Activated T-helper 1 cell treated with anti-CD3 and anti-CD28 coated beads, Interleukin-12 subunit alpha, Interleukin-12 subunit beta, Interleukin-2, Interleukin-4 antibody, amounts not matched to agents 30 ng/mL and 10 ng/mL and 1 ng/mL, durations not matched to agents 14 hours and 24 hours and 36 hours (primary cell): ENCODE data around the gene TTBK2. TPM values are rescaled to one million over a fixed set of nuclear protein-coding genes. Genes with fewer than 3 reads are reported as not detected.
"Not testable (repeated sequence)": the region's sequence is repeated elsewhere in the genome, so short reads cannot be mapped to it uniquely, and the experiment has no call there.

ENCODE experiments used
- DNase-seq: peaks from one replicate; pipeline ENCODE4 v3.0.0; 2021; ENCODE audit warnings: low spot score
- H3K27ac Mint-ChIP-seq: one replicate; pipeline ENCODE4 v1.8.0; 2021; ENCODE audit warnings: mild to moderate bottlenecking, mixed read lengths
- H3K27me3 Mint-ChIP-seq: one replicate; pipeline ENCODE4 v1.8.0; 2022; ENCODE audit warnings: mild to moderate bottlenecking, moderate library complexity, mixed read lengths; ENCODE audit not compliant: insufficient read depth
- H3K36me3 Mint-ChIP-seq: one replicate; pipeline ENCODE4 v1.8.0; 2021; ENCODE audit warnings: low read depth, mixed read lengths
- H3K4me1 Mint-ChIP-seq: one replicate; pipeline ENCODE4 v1.8.0; 2021; ENCODE audit warnings: low read depth, mixed read lengths
- H3K4me3 Mint-ChIP-seq: one replicate; pipeline ENCODE4 v1.8.0; 2021; ENCODE audit warnings: mild to moderate bottlenecking, moderate library complexity, mixed read lengths
- H3K9me3 Mint-ChIP-seq: one replicate; pipeline ENCODE4 v1.8.0; 2021; ENCODE audit warnings: mixed read lengths
- intact Hi-C: fragments of 100-400 bp; cut with micrococcal nuclease; formaldehyde crosslinking; loops from one replicate; pipeline ENCODE4 v1.15.1; 2024
- total RNA-seq: library from RNA; stranded (reverse); gene quantifications from 2 replicates; pipeline ENCODE4 v1.2.3, GENCODE V29; 2022

Gene TTBK2
- total RNA-seq, 1 donor from 2014 or later = 11.4 TPM

DNA sequence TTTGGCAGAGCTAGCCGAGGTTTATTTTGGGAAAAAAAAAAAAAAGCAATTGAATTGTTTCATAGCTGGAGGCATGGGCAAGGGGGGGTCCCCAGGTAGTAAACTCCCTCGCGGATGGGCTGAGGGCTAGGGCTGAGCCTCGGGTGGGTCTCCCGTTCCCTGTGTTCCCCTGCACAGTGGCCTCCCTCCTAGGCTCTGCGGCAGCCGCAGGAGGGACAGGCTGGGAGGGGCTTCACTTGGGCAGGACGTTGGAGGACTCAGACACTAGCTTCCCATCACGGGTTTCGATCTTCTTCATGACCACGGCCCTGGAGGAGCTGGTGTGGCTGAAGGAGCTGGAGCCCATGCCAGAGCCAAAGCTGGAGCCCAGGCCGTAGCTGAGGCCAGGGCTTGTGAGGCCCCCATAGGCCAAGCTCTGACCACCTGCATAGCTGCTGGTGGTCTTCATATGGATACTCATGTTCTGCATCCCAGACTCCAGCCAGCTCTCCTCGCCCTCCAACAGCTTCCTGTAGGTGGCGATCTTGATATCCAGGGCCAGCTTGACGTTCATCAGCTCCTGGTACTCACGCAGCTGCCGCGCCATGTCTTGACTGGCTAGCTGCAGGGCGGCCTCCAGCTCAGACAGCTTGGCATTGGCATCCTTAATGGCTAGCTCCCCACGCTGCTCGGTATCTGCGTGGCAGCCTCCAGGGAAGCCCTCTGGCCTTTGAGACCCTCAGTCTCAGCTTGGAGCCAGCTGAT is 119.7 kb downstream of the TTBK2 start:
- Mint-ChIP-seq H3K36me3 (peaks cover 1% of the 10 kb centered on the region), H3K4me1 (peaks cover 15% of the 10 kb centered on the region), H3K27me3 (no peaks in the 10 kb centered on the region), H3K4me3 (no peak overlapping the region), H3K27ac (no peak overlapping the region), H3K9me3 (no peaks in the 10 kb centered on the region)
- no peak for DNase-seq
- intact Hi-C loops = loop anchor here (5.0 kb wide), 1 partner anchor 126 kb away; no protein-coding TSS in a partner anchor

DNA sequence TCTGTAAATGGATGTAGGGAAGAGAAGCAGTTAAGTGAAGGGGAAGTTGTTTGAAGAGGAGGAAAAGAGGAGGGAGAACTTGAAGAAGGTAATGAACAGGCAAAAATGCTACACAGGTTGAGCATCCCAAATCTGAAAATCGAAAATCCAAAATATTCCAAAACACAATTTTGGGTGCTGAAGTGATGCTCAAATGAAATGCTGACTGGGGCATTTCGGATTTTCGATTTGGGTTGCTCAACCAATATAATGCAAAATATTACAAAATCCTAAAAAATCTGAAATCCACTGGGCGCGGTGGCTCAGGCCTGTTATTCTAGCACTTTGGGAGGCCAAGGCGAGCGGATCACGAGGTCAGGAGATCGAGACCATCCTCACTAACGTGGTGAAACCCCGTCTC is 121.8 kb downstream of the TTBK2 start:
- H3K4me3 Mint-ChIP-seq = no peak overlapping the region
- no peaks in the 10 kb centered on the region for H3K9me3 Mint-ChIP-seq
- H3K27me3 Mint-ChIP-seq = no peaks in the 10 kb centered on the region
- peaks cover 18% of the 10 kb centered on the region for H3K4me1 Mint-ChIP-seq
- no peak for DNase-seq
- H3K27ac Mint-ChIP-seq = no peak overlapping the region
- intact Hi-C loops = no loop called here
- peaks cover 1% of the 10 kb centered on the region for H3K36me3 Mint-ChIP-seq

DNA sequence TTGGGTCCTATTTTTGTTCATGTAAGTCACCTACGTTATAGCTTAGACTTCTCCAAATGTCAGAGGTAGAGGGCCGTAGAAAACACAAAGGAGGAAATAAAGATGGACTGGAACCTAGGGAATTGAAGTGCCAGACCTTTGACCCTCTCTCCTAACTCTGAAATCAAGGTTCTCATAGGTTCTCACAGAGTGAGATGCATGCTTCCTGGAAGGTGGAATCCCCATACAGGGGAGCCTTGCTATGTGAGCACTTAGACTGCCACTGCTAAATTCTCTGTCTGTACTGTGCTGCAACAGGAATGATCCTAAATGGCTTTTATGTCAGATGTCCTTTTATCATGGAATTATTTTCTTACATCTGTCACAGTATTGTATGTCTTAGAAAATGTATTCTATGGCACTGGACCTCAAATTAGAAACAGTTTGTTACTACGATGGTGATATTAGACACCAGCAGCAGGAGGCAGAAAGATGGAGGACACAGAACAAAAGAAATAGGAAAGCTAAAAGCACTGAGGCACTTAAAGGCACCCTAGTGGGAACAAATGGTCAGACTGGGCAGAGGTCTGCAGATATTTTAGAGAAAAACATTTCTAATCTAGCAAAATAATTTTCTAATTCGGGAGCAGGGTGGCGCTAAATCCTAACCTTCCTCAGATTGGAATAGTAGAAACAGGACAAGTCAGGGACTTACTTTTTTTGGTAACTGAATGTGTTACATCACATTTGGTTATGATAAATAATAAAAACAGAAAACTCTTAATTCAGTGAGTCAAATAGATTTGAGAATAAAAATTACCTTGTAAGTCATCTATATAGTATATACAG is 123.4 kb downstream of the TTBK2 start:
- Mint-ChIP-seq H3K27me3 (no peaks in the 10 kb centered on the region), H3K4me1 (peaks cover 18% of the 10 kb centered on the region), H3K9me3 (no peaks in the 10 kb centered on the region), H3K4me3 (no peak overlapping the region), H3K36me3 (peaks cover 2% of the 10 kb centered on the region), H3K27ac (no peak overlapping the region)
- DNase-seq = no peak
- intact Hi-C loops = no loop called here

DNA sequence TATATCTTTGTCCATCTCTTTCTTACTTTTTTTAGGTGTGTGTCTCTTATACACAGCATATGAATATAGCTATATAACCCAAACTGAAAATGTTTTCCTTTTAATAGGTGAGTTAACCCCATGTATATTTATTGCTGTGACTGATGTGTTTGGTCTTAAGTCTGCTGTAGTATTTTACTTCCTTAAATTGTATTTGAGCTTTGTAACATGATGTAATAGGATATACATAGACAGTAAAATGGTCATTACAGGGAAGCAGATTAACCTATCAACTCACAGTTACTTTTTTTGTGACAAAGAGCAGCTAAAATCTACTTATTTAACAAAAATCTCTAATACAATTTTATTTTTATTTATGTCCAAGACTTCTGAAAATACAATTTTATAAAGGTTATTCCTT is 131.9 kb downstream of the TTBK2 start:
- peaks cover 2% of the 10 kb centered on the region for H3K36me3 Mint-ChIP-seq
- H3K9me3 Mint-ChIP-seq = no peaks in the 10 kb centered on the region
- no peak overlapping the region for H3K27ac Mint-ChIP-seq
- H3K27me3 Mint-ChIP-seq = no peaks in the 10 kb centered on the region
- no peaks in the 10 kb centered on the region for H3K4me1 Mint-ChIP-seq
- no peak for DNase-seq
- intact Hi-C loops = no loop called here
- no peak overlapping the region for H3K4me3 Mint-ChIP-seq

DNA sequence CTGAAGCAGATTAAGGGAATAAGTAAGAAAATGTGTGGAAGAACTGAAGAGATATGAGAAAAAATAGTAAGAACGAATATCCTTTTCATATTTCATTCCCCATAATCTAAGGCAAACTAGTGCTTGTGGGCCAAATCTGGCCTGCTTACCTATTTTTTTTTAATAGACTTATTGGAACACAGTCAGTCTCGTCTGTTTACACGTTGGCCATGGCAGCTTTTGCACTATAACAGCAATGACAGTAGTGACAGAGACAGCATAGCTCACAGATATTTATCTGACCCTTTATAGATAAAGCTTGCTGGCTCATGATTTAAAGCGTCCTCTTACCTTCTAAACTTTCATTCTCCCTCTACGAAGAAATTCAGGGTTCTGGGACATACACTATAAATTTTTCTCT is 133.6 kb downstream of the TTBK2 start:
- intact Hi-C loops = no loop called here
- no peak for DNase-seq
- no peak overlapping the region for H3K4me3 Mint-ChIP-seq
- no peaks in the 10 kb centered on the region for H3K4me1 Mint-ChIP-seq
- H3K27ac Mint-ChIP-seq = no peak overlapping the region
- no peaks in the 10 kb centered on the region for H3K9me3 Mint-ChIP-seq
- peaks cover 7% of the 10 kb centered on the region for H3K36me3 Mint-ChIP-seq
- H3K27me3 Mint-ChIP-seq = no peaks in the 10 kb centered on the region

DNA sequence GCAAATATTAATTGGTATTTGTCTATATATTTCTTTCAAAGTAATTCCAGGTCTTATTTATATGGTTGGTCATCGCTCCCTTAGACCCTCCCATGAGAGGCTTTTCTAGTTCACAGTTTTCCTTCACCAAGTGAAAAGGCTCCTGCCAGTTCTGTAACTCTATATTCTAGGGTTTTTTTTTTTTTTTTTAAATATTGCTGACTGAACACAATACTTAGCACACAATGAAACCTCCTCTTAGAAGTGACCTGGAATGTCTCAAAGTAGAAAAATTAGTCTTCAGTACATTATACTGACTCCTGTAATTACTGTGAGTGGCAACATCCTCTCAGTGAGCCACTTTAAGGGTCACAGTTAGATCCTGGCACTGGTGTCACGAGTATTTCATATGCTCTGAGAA is 135.0 kb downstream of the TTBK2 start:
- Mint-ChIP-seq H3K4me3 (no peak overlapping the region), H3K27ac (no peak overlapping the region), H3K36me3 (peaks cover 7% of the 10 kb centered on the region), H3K9me3 (no peaks in the 10 kb centered on the region), H3K4me1 (no peaks in the 10 kb centered on the region), H3K27me3 (no peaks in the 10 kb centered on the region)
- intact Hi-C loops = no loop called here
- no peak for DNase-seq

DNA sequence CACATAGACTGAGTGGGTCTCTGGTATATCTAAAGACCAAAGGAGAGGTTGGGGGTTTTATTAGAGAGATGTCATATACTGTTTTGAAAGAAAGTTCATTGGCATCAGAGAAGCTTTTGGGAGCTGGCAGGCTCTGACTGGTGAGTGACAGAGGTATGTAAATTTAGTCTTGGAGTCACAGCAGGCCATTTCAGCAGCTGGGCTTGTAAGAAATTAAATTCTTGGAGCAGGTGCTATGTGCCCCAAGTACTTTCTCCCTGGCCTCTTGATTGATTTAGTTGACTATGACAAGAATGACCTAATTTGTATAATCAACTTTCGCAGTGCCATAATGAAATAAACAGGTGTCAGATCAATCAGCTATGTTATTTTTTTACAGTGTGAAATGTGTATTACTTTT is 135.9 kb downstream of the TTBK2 start:
- intact Hi-C loops = no loop called here
- Mint-ChIP-seq H3K27me3 (no peaks in the 10 kb centered on the region), H3K27ac (no peak overlapping the region), H3K4me3 (no peak overlapping the region), H3K4me1 (no peaks in the 10 kb centered on the region), H3K36me3 (peaks cover 7% of the 10 kb centered on the region), H3K9me3 (no peaks in the 10 kb centered on the region)
- no peak for DNase-seq

DNA sequence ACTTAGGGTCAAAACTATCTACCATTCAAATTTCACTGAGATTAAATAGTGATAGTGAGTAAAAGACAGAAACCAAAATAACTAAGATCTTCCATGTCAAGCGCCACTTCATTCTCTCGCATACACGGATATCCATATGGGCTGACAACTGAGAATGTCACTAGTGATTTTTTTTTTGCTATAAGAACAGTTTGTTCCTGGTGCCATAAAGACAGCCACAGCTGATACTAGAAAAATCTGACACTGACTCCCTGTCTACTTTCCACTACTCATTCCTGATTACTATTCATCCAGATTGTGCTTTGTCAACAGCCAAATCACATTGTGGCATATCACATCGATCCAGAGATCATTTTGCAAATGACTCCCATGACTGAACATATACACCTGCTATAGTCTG is 137.9 kb downstream of the TTBK2 start:
- intact Hi-C loops = no loop called here
- H3K4me3 Mint-ChIP-seq = no peak overlapping the region
- H3K27ac Mint-ChIP-seq = no peak overlapping the region
- H3K27me3 Mint-ChIP-seq = no peaks in the 10 kb centered on the region
- no peaks in the 10 kb centered on the region for H3K9me3 Mint-ChIP-seq
- H3K36me3 Mint-ChIP-seq = peaks cover 7% of the 10 kb centered on the region
- no peaks in the 10 kb centered on the region for H3K4me1 Mint-ChIP-seq
- no peak for DNase-seq

DNA sequence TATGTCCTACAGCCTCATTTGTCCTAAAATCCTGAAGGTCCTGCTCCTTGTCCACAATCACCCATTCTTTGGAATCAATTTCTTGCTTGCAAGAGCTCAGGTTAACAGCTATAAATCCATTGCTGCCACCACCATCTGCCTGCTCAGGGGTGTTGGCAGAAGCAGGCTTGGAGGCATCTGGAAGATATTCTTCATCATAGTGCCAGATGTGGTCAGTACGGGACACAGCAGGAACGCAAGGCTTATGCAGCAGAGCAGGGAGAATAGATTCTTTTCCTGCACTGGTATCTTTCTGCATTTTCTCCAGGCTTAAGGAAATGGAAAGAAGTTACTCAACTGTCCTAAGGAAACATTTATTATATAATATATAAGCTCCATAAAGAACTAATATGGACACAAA is 145.2 kb downstream of the TTBK2 start:
- no peak overlapping the region for H3K27ac Mint-ChIP-seq
- no peak overlapping the region for H3K4me3 Mint-ChIP-seq
- no peaks in the 10 kb centered on the region for H3K9me3 Mint-ChIP-seq
- intact Hi-C loops = no loop called here
- H3K4me1 Mint-ChIP-seq = no peaks in the 10 kb centered on the region
- H3K36me3 Mint-ChIP-seq = peaks cover 9% of the 10 kb centered on the region
- H3K27me3 Mint-ChIP-seq = no peaks in the 10 kb centered on the region
- DNase-seq = no peak

DNA sequence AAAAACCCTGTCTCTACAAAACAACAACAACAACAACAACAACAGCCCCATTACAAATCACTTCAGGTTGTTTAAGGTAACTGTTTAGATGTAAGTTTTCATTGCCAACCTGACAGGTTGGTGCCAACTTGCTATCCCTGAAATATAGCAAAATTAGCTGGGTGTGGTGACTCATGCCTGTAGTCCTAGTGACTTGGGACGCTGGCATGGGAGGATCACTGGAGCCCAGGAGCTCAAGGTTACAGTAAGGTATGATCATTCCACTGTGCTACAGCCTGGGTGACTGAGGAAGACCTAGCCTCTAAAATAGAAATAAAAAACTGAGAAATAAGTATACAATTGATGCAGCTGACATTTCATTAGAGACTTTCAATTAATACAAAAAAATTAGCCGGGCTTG is 147.7 kb downstream of the TTBK2 start:
- Mint-ChIP-seq H3K27ac (no peak overlapping the region), H3K27me3 (no peaks in the 10 kb centered on the region), H3K4me1 (no peaks in the 10 kb centered on the region), H3K36me3 (peaks cover 9% of the 10 kb centered on the region), H3K4me3 (no peak overlapping the region), H3K9me3 (no peaks in the 10 kb centered on the region)
- DNase-seq = no peak
- intact Hi-C loops = no loop called here

DNA sequence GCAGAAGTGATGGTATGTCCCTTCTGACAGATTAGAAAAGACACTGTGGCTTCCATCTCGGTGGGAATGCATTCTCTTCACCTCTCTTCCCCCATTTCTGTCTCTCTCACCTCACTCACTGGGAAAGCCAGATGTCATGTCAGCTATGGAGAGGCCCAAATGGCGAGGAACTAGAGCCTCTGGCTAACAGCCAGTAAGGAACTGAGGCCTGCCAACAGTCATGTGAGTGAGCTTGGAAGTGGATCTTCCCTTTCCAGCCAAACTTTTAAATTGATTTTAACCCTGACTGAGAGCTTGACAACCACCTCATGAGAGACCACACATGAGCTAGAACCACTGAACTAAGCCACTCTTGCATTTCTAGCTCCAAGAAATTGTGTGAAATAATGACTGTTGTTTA is 148.4 kb downstream of the TTBK2 start:
- intact Hi-C loops = no loop called here
- H3K4me1 Mint-ChIP-seq = no peaks in the 10 kb centered on the region
- DNase-seq = no peak
- peaks cover 11% of the 10 kb centered on the region for H3K36me3 Mint-ChIP-seq
- H3K9me3 Mint-ChIP-seq = peaks cover 3% of the 10 kb centered on the region
- no peak overlapping the region for H3K4me3 Mint-ChIP-seq
- H3K27ac Mint-ChIP-seq = no peak overlapping the region
- no peaks in the 10 kb centered on the region for H3K27me3 Mint-ChIP-seq

DNA sequence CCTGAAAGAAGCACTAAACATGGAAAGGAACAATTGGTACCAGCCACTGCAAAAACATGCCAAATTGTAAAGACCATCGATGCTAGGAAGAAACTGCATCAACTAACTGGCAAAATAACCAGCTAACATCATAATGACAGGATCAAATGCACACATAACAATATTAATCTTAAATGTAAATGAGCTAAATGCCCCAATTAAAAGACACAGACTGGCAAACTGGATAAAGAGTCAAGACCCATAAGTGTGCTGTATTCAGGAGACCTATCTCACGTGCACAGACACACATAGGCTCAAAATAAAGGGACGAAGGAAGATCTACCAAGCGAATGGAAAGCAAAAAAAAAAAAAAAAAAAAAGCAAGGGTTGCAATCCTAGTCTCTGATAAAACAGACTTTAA is 154.5 kb downstream of the TTBK2 start:
- H3K27ac Mint-ChIP-seq, DNase-seq, H3K27me3 Mint-ChIP-seq, intact Hi-C loops, H3K4me1 Mint-ChIP-seq, H3K4me3 Mint-ChIP-seq: not testable (repeated sequence)
- peaks cover 19% of the 10 kb centered on the region for H3K36me3 Mint-ChIP-seq
- H3K9me3 Mint-ChIP-seq = peaks cover 34% of the 10 kb centered on the region

DNA sequence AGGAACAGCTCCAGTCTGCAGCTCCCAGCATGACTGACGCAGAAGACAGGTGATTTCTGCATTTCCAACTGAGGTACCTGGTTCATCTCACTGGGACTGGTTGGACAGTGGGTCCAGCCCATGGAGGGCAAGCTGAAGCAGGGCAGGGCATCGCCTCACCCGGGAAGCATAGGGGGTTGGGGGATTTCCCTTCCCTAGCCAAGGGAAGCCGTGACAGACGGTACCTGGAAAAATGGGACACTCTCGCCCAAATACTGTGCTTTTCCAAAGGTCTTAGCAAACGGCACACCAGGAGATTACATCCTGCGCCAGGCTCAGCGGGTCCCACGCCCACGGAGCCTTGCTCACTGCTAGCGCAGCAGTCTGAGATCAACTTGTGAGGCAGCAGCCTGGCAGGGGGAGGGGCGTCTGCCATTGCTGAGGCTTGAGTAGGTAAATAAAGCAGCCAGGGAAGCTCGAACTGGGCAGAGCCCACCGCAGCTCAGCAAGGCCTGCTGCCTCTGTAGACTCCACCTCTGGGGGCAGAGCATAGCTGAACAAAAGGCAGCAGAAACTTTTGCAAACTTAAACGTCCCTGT is 156.3 kb downstream of the TTBK2 start:
- DNase-seq, H3K27me3 Mint-ChIP-seq, intact Hi-C loops, H3K27ac Mint-ChIP-seq, H3K4me3 Mint-ChIP-seq, H3K4me1 Mint-ChIP-seq: not testable (repeated sequence)
- H3K36me3 Mint-ChIP-seq = peaks cover 25% of the 10 kb centered on the region
- peaks cover 49% of the 10 kb centered on the region for H3K9me3 Mint-ChIP-seq
